GM21723 (cell line): ENCODE results near the gene NLGN1.

ENCODE experiments used
- ATAC-seq: cut with Tn5 transposase; IDR thresholded peaks from one replicate; pipeline ENCODE4 v1.9.1; 2021; ENCODE audit warnings: mild to moderate bottlenecking, moderate library complexity; ENCODE audit not compliant: unreplicated experiment

NLGN1 gene

GRCh38 chr3:173825730-173826129 lies 428.2 kb downstream of the NLGN1 start:
- no peak for ATAC-seq

- no peak for ATAC-seq
These were observed 428.9 kb downstream of the NLGN1 start for GRCh38 chr3:173826416-173826815.

- no peak for ATAC-seq
These were observed 429.5 kb downstream of the NLGN1 start for GRCh38 chr3:173826901-173827609.

- ATAC-seq = no peak
These were observed 441.1 kb downstream of the NLGN1 start for GRCh38 chr3:173838644-173839043.

- no peak for ATAC-seq
These were observed 442.3 kb downstream of the NLGN1 start for GRCh38 chr3:173839859-173840258.

DNA sequence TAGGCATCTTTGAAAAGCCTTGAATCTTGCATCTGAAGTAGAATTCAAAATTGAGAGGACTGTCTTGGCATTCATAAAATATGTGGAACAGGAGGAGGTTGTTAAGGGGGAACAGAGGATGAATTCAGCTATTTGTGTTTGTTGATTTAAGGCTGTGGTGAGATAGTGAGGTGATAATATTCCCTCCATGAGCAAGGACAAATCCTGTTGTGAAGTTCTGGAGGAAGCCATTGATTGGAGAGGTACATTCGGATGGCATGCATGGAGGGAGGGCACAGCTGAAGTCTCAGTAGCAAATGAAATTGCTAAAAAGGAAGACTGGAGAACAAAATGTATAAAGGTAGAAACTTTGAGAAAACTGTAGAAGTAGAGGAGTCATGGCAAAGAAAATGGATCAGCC lies 443.8 kb downstream of the NLGN1 start:
- ATAC-seq = no peak

DNA sequence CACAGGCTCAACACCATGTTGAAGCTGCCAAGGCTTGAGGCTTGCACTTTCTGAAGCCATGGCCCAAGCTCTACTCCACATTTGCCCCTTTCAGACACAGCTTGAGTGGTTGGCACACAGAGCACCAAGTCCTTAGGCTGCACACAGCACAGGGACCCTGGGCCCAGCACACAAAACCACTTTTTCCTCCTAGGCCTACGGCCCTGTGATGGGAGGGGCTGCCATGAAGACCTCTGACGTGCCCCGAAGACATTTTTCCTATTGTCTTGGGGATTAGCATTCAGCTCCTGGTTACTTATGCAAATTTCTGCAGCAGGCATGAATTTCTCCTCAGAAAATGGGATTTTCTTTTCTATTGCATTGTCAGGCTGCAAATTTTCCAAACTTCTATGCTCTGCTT lies 445.5 kb downstream of the NLGN1 start:
- ATAC-seq = no peak

GRCh38 chr3:173846584-173846983 lies 449.0 kb downstream of the NLGN1 start:
- ATAC-seq = no peak

- no peak for ATAC-seq
These were observed 451.9 kb downstream of the NLGN1 start for GRCh38 chr3:173849489-173849888.

DNA sequence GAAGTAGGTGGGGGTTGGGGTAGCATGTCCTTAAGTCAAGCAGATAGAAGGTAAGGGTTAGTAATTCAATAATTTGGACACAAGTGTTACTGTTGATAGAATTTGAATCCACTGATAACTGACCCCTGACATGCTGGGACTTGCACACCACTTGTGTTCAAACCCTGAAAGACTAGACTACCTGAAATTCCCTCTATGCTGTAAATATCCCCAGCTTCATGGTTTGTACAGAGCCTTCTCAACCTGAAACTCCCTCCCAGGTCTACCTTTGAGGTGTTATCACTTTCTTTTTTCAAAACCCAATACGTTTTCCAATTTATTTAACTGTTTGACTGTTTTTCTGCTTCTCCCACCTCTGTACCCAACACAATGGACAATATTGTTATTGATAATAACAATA lies 459.6 kb downstream of the NLGN1 start:
- no peak for ATAC-seq

DNA sequence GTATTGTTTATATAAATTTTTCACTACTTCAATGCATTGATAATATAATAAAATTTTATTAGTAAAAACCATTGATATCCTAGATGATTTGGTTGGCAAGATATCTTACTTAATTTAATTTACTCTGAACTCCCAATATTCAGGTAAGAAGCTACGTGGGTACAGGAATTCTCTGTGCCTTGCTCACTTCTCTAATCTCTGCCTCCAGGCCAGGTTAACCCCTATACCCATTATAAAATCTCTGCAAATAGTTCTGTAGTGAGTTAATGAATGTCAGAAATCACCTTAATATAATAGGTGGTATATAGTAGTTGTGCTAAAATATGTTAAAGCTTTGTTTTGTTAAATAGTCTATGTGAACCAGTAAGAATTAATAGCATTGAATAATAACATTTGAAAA lies 465.2 kb downstream of the NLGN1 start:
- no peak for ATAC-seq

DNA sequence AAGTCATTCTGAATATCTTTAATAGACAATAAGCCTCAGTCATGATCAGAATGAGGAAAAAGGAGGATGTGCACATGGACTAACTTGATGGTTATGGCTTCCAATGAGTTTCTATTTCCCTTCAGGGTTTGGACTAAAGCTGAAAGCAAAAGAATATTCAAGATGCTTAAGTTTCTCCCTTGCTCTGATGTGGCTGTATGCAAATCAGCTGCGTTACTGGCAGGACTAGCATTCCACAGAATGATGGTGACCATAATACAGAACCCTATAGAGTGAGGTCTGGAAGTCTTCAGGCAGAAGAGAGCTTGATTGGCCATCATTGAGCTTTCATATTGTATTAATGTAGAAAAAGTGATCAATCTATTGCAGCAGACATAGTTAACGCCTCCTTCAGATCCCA lies 466.0 kb downstream of the NLGN1 start:
- no peak for ATAC-seq

DNA sequence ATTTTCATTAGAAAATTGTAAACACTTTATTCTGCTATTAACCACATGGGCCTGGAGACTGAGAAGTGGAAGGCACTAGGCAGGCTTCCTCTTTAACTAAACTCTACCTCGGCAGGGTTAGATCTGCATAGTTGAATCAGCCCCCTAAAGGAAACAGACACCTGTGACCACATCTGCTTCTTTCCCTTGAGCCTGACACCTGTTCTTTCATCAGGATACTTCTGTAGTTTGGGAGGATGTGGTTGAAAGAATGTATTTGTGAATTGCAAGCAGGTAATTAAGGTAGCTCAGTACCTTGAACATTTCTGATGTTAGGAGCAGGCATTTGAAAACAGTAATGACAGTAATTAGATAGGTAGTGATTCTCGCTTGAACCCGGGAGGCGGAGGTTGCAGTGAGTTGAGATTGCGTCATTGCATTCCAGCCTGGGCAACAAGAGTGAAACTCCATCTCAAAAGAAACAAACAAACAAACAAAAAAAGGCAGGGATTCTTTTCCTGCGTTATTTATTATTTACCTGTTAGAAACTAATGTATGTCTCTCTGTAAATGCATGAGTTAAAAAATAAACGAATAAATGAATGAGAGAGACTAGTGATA lies 468.5 kb downstream of the NLGN1 start:
- no peak for ATAC-seq

DNA sequence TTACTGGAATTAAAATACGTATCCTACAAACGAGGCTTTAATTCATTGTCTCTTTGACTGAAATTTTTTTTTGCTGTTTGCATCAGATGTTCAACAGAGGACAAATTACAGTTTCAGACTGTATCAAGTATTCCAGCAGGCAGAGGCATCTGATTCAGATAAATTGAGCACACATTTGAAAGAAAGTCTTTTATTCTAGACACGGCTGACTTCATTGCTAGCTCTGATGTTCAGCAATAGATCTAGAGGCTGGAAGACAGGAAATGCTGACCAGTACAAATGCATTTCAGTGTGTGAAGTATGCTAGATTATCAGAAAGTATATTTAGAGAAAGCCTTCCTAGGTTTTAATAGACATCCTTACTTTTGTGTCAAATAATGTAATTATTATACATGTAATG lies 472.2 kb downstream of the NLGN1 start:
- no peak for ATAC-seq

GRCh38 chr3:173870976-173871375 lies 473.4 kb downstream of the NLGN1 start:
- ATAC-seq = no peak

DNA sequence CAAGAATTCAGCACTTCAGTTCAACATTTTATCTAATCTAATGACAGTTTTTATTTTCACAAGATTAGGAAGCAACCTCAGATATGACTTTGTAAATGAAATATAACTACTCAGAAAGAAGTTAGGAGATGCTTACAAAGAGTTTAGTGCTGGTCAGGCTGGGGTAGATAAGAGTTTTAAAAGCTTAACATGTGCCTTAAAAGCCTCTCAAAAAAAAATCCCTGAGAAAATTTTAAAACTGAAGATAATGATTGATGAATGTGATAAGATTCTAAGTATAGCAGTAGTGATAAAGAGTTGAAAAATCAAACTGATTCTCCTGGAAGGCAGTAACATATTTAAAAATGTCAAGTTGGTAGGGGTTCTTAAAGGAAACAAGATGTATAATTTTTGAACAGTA lies 478.2 kb downstream of the NLGN1 start:
- no peak for ATAC-seq

- no peak for ATAC-seq
These were observed 478.9 kb downstream of the NLGN1 start for GRCh38 chr3:173876476-173876875.

- ATAC-seq = no peak
These were observed 490.3 kb downstream of the NLGN1 start for GRCh38 chr3:173887888-173888287.

DNA sequence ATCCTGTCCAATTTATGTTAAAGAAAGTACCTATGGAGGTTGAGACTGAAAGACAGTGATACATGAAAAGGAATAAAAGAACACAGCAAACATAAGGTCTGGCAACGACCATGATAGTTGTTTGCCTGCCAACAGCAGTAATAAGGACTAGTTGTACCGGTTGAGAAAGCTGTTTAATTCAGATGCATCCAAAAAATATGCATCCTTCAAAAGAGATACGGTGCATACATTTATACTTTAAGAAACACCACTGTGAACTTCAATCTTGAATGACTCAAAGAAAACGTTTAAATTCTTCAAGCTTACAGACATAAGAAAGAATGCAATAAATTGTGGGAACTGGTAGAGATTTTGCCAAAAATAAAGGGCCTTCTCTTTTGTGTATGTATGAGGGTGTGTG lies 492.1 kb downstream of the NLGN1 start:
- no peak for ATAC-seq

GRCh38 chr3:173890091-173890490 lies 492.5 kb downstream of the NLGN1 start:
- no peak for ATAC-seq

DNA sequence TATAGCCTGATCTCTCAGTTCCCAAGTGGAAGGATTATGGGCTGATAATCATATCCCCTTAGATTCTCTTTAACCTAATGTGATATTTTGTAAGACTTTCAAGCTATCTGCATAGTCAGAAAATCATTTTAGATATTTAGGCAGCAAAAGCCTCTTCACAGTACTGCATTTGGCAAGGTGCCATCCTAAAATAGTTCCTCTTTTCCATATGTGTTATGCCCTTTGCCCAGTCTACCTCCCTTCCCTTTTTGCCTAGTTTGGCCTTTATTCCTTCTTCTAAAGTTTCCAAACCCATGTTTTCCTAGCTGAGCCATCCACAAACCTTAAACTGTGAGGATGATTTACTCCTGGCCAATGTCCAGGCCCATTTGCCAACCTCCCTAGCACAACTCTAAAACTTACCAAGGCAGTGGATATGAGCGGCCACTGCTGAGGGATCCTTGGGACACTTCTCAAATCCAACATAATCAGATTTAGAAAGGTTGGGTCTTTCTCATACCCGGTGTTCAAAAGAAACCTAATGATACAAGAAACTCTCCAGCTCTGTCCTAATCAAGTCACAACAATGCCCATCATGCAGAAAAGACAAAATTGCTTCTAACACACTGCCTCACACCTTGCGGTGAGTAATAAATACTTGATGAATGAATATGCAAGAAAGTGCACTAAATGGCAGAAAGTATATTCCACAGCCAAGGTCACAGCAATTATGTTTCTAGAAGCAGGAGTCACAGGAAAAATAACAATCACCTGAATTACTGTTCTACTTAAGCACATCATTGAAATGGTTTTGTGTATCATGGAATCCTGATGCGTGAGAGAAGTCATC lies 493.9 kb downstream of the NLGN1 start:
- no peak for ATAC-seq

DNA sequence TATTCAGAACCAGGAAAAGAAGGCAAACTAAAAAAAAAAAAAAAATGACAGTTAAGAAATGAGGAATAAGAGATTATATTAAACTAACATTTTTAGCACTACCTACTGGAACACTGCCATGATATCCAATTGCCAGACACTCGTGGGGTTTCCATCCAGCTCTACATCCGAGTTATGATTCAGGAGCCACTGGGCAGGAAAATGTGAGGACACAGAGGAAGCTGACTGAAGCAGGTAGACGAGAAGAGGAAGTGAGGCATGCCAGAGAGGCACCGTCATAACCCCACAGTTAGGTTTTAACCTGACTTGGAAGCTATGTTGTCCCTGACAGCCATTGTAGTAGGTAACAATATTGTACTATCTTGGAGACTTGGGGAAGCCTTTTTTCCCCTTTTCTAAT lies 495.0 kb downstream of the NLGN1 start:
- no peak for ATAC-seq
